ENCODE results near the gene NR2E3.

- TF ChIP-seq CTCF (IDR thresholded peaks at IDR 0.05): no peak
- TF ChIP-seq POLR2A (IDR thresholded peaks at IDR 0.05): no peak
Observed at GRCh38 chr15:71804695-71805470, 5.5 kb upstream of the NR2E3 start.
